Measurements from ENCODE around the gene HBG1.

The HBG1 gene

DNA sequence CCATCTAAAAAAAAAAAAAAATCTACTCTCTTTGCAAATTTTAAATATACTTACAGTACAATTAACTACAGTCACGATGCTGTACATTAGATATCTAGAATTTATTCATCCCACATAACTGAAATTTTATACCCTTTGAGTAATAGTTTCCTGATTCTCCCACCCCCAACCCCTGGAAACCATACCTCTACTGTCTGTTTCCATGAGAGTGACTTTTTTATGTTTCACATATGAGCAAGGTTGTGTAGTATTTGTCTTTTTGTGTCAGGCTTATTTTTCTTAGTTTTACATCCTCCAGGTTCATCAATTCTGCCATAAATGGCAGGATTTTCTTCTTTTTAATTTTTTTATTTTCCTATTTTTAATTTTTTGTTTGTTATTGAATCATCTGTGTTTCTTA is 26.0 kb downstream of the HBG1 start:
- H3K4me2 ChIP-seq (ENCODE audit: low read depth, low read length): no peak overlapping the region
- no peaks in the 10 kb centered on the region for H3K79me2 ChIP-seq (ENCODE audit: low read length)
- no peak for DNase-seq
- H3K9me2 ChIP-seq (replicated peaks; ENCODE audit: insufficient read depth, low read length): no peaks in the 10 kb centered on the region
- H3F3A ChIP-seq (ENCODE audit: insufficient read depth, low read length): peaks cover 3% of the 10 kb centered on the region
- H3K36me3 ChIP-seq (replicated peaks; ENCODE audit: insufficient read depth, low read length): no peaks in the 10 kb centered on the region
- no peaks in the 10 kb centered on the region for H4K20me1 ChIP-seq (ENCODE audit: insufficient read depth, low read length)
- H3K27ac ChIP-seq (ENCODE audit: low read length): no peak overlapping the region
- H3K9me3 ChIP-seq (replicated peaks; ENCODE audit: insufficient read depth, low read length): no peaks in the 10 kb centered on the region
- H3K4me1 ChIP-seq (ENCODE audit: low read length): peaks cover 9% of the 10 kb centered on the region
- H3K27me3 ChIP-seq (replicated peaks; ENCODE audit: insufficient read depth, low read length): no peaks in the 10 kb centered on the region
- no peak overlapping the region for H2AFZ ChIP-seq (ENCODE audit: low read length)
- no peak overlapping the region for H3K9ac ChIP-seq (ENCODE audit: low read length)
- no peak overlapping the region for H3K4me3 ChIP-seq (ENCODE audit: low read length)
- TF ChIP-seq EZH2phosphoT487 (IDR thresholded peaks at IDR 0.05; ENCODE audit: low read length) (no peak), EZH2 (optimal IDR thresholded peaks at IDR 0.05; ENCODE audit: low read depth, low read length) (no peak)
- TF ChIP-seq, protein P1, sequence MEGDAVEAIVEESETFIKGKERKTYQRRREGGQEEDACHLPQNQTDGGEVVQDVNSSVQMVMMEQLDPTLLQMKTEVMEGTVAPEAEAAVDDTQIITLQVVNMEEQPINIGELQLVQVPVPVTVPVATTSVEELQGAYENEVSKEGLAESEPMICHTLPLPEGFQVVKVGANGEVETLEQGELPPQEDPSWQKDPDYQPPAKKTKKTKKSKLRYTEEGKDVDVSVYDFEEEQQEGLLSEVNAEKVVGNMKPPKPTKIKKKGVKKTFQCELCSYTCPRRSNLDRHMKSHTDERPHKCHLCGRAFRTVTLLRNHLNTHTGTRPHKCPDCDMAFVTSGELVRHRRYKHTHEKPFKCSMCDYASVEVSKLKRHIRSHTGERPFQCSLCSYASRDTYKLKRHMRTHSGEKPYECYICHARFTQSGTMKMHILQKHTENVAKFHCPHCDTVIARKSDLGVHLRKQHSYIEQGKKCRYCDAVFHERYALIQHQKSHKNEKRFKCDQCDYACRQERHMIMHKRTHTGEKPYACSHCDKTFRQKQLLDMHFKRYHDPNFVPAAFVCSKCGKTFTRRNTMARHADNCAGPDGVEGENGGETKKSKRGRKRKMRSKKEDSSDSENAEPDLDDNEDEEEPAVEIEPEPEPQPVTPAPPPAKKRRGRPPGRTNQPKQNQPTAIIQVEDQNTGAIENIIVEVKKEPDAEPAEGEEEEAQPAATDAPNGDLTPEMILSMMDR (IDR thresholded peaks at IDR 0.05; ENCODE audit: low read length): no peak

GRCh38 chr11:5223146-5223545 is 26.5 kb downstream of the HBG1 start:
- H4K20me1 ChIP-seq (ENCODE audit: insufficient read depth, low read length): no peaks in the 10 kb centered on the region
- H3K4me2 ChIP-seq (ENCODE audit: low read depth, low read length): no peak overlapping the region
- no peak for DNase-seq
- H3K27ac ChIP-seq (ENCODE audit: low read length): no peak overlapping the region
- no peaks in the 10 kb centered on the region; the same call in 1 of the 2 replicates for H3F3A ChIP-seq (ENCODE audit: insufficient read depth, low read length)
- H3K4me3 ChIP-seq (ENCODE audit: low read length): no peak overlapping the region
- no peaks in the 10 kb centered on the region for H3K79me2 ChIP-seq (ENCODE audit: low read length)
- no peaks in the 10 kb centered on the region for H3K9me2 ChIP-seq (replicated peaks; ENCODE audit: insufficient read depth, low read length)
- TF ChIP-seq, protein P1 (IDR thresholded peaks at IDR 0.05; ENCODE audit: low read length): no peak
- no peak for TF ChIP-seq EZH2phosphoT487 (IDR thresholded peaks at IDR 0.05; ENCODE audit: low read length)
- no peak for TF ChIP-seq EZH2 (optimal IDR thresholded peaks at IDR 0.05; ENCODE audit: low read depth, low read length)
- no peak overlapping the region for H3K9ac ChIP-seq (ENCODE audit: low read length)
- H3K36me3 ChIP-seq (replicated peaks; ENCODE audit: insufficient read depth, low read length): no peaks in the 10 kb centered on the region
- no peak overlapping the region for H2AFZ ChIP-seq (ENCODE audit: low read length)
- no peaks in the 10 kb centered on the region for H3K27me3 ChIP-seq (replicated peaks; ENCODE audit: insufficient read depth, low read length)
- H3K9me3 ChIP-seq (replicated peaks; ENCODE audit: insufficient read depth, low read length): no peaks in the 10 kb centered on the region
- peaks cover 6% of the 10 kb centered on the region; the same call in 1 of the 2 replicates for H3K4me1 ChIP-seq (ENCODE audit: low read length)

GRCh38 chr11:5210376-5210885 is 39.2 kb downstream of the HBG1 start:
- TF ChIP-seq EZH2phosphoT487 (IDR thresholded peaks at IDR 0.05; ENCODE audit: low read length) (no peak), EZH2 (optimal IDR thresholded peaks at IDR 0.05; ENCODE audit: low read depth, low read length) (no peak)
- TF ChIP-seq, protein P1 (IDR thresholded peaks at IDR 0.05; ENCODE audit: low read length): no peak
- no peak for DNase-seq
- Histone ChIP-seq H3K4me2 (ENCODE audit: low read depth, low read length) (no peak overlapping the region), H3K27me3 (replicated peaks; ENCODE audit: insufficient read depth, low read length) (no peaks in the 10 kb centered on the region), H3K9ac (ENCODE audit: low read length) (no peak overlapping the region), H3K79me2 (ENCODE audit: low read length) (no peaks in the 10 kb centered on the region), H4K20me1 (ENCODE audit: insufficient read depth, low read length) (no peaks in the 10 kb centered on the region), H3K4me3 (ENCODE audit: low read length) (no peak overlapping the region), H3F3A (ENCODE audit: insufficient read depth, low read length) (no peaks in the 10 kb centered on the region), H2AFZ (ENCODE audit: low read length) (no peak overlapping the region), H3K9me3 (replicated peaks; ENCODE audit: insufficient read depth, low read length) (no peaks in the 10 kb centered on the region), H3K4me1 (ENCODE audit: low read length) (no peaks in the 10 kb centered on the region), H3K27ac (ENCODE audit: low read length) (no peak overlapping the region), H3K9me2 (replicated peaks; ENCODE audit: insufficient read depth, low read length) (no peaks in the 10 kb centered on the region), H3K36me3 (replicated peaks; ENCODE audit: insufficient read depth, low read length) (no peaks in the 10 kb centered on the region)
